Epithelial cell of esophagus (primary cell): ENCODE data around the gene ZNF385D.

Source experiments
- DNase-seq: peaks from one replicate; pipeline ENCODE4 v3.0.0; 2010; ENCODE audit warnings: low read depth
- H3K4me3 ChIP-seq: 2 replicates; pipeline ENCODE4 v1.5.1; 2011; ENCODE audit warnings: mild to moderate bottlenecking, low read length, control low read depth
- TF ChIP-seq, protein P1 (sequence below): IDR thresholded peaks from 2 replicates; pipeline ENCODE4 v1.5.1; 2011; ENCODE audit warnings: low read depth, mild to moderate bottlenecking, low read length, control low read depth, inconsistent platforms; ENCODE audit not compliant: insufficient read depth; ENCODE audit errors: missing control alignments

ZNF385D gene

DNA sequence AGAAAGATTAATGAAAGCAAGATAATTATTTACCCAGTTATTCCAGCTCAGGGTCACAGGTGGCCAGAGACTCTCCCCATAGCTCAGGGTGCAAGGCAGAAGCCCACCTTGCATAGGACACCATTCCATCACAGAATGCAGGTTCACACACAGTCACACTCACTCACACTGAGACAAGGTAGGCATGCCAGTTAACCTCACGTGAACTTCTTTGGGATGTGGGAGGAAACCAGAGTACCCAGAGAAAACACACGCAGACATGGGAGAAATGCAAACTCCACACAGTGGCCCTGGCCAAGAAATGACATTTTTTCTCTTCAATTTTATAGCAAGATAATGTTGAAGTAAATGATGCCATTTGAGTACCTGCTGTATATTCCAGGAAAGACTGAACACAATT lies 106.7 kb downstream of the ZNF385D start:
- TF ChIP-seq, protein P1, sequence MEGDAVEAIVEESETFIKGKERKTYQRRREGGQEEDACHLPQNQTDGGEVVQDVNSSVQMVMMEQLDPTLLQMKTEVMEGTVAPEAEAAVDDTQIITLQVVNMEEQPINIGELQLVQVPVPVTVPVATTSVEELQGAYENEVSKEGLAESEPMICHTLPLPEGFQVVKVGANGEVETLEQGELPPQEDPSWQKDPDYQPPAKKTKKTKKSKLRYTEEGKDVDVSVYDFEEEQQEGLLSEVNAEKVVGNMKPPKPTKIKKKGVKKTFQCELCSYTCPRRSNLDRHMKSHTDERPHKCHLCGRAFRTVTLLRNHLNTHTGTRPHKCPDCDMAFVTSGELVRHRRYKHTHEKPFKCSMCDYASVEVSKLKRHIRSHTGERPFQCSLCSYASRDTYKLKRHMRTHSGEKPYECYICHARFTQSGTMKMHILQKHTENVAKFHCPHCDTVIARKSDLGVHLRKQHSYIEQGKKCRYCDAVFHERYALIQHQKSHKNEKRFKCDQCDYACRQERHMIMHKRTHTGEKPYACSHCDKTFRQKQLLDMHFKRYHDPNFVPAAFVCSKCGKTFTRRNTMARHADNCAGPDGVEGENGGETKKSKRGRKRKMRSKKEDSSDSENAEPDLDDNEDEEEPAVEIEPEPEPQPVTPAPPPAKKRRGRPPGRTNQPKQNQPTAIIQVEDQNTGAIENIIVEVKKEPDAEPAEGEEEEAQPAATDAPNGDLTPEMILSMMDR, result no peak
- no peak overlapping the region for H3K4me3 ChIP-seq
- DNase-seq, result no peak

DNA sequence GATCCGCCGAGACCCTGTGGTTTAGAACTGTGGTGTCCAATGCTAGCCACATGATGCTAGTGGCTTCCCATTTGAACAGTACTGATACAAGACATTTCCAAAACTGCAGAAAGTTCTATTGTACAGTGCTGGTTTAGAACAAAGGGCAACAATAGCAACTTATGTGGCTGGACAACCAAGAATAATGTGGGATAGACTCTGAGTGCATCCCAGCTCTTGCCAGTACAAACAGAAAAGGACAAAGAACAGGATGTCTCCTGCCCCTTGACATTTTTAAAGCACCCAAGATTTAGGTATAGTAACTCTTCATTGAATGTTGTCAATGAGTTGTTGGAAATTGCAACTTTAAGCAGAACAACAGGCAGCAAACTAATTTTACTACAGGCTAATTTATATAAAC lies 107.3 kb downstream of the ZNF385D start:
- TF ChIP-seq, protein P1, result no peak
- H3K4me3 ChIP-seq, result no peak overlapping the region
- no peak for DNase-seq

DNA sequence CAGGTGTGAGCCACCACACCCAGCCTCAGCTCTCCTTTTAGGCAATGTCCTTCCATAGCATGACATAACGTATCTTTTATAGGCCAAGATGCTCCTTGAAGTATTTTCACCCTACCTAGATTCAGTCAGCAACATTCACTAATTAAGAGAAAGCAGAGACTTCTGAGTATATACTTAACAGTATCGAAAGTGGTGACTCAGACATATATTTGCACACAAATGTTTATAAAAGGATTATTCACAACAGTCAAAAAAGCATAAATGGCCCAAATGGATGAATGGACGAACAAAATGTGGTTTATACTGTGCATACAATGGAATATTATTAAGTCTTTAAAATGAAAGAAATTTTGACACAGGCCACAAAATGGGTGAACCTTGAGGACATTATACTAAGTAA lies 108.6 kb downstream of the ZNF385D start:
- peak; percentile 8 for DNase-seq
- H3K4me3 ChIP-seq, result no peak overlapping the region
- TF ChIP-seq, protein P1, result no peak

DNA sequence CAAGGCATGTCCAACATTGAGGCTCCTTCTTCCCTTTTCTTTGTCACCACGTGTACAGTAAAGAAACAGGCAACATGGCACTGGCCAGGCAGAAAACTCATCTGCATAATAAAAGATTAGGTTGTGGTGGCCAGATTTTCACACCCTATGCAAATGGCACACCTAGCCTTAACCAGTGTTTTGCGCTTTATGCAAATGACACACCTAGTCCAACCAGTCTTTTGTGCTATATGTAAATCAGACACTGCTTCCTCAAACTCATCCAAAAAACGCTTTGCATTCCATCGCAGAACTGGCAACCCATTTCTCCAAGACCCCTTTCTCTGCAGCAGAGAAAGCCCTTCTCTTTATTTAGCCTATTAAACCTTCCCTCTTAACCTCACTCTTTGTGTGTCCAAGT lies 109.1 kb downstream of the ZNF385D start:
- DNase-seq, result no peak
- no peak overlapping the region for H3K4me3 ChIP-seq
- TF ChIP-seq, protein P1, result no peak

DNA sequence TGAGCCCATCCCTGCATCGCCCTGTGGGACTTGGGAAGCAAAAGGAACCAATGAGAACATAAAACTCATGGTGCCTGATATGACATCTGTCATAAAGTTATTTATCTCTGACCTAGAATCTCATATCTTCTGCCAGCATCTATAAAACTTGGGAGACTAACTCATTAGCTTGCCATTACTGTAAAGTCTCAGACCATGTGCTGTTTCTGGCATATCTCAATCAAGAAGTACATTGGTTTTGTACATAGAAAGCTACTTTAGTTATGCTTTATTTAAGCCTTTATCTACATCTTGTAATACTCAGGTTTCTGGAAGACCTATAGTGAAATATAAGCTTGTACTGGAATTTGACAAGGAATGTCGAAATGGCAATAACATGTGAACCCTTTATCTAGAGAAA lies 112.5 kb downstream of the ZNF385D start:
- H3K4me3 ChIP-seq, result no peak overlapping the region
- DNase-seq, result no peak
- TF ChIP-seq, protein P1, result no peak

DNA sequence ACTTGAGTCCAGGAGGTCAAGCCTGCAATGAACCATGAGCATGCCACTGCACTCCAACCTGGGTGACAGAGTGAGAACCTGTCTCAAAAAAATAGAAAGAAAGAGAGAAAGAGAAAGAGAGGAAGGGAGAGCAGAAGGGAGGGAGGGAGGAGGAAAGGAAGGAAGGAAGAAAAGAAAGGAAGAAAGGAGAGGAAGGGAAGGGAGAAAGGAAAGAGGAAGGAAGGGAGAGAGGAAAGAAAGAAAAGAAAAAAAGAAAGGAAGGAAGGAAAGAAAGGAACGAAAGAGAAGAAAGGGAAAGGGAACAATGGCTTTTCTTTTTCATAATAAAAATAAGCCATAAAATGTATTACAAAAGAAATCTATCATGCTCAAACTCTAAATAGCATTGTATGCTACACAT lies 116.9 kb downstream of the ZNF385D start:
- H3K4me3 ChIP-seq, result no peak overlapping the region

DNA sequence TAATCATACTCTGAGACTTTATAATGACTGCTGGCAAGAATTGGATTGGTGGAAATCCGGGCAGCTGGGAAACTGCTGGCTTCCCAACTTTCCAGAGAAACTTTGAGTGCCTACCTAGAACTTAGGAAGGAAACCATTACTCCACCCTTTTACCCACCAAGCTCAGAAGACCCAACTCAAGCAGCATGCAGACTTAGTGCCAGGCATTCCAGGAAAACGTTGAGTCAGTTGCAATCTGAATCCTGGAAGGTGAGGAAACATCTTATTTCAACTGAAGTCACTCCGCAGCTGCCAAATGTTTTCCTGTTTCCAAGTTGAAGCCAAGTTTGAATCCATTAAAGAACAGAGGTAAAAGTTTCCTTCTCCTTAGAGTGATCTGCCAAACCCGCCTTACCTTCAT lies 126.5 kb downstream of the ZNF385D start:
- TF ChIP-seq, protein P1, result no peak
- DNase-seq, result no peak

More for the DNA sequence above, 116.9 kb downstream of the ZNF385D start:
- TF ChIP-seq, protein P1, result no peak
- DNase-seq, result no peak

More for the DNA sequence above, 126.5 kb downstream of the ZNF385D start:
- H3K4me3 ChIP-seq, result no peak overlapping the region
